ENCODE data around the gene ADGRG6.

DNA sequence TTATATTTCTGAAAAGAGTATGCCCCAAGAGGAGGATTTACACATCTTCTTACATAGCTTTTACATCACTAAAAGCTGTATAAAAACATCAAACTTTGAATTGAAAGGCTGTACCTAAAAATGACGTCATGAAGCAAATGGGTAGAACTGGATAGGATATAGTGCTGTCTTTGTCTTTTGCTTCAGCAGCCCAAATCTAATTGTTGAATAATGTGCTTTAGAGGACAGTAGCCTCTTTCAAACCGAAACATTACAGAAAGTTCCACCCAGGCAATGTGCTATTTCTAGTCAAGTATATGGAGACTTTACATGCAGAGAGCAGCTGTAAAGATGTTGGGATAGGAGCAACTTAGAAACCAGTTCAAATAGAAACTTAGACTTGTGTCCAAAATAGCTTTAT is 51.9 kb downstream of the ADGRG6 start:
- TF ChIP-seq CTCF (tag by site-specific recombination; IDR thresholded peaks at IDR 0.05) (no peak), ZNF23 (tag by site-specific recombination; IDR thresholded peaks at IDR 0.05; ENCODE audit: borderline replicate concordance) (no peak), ZNF416 (tag by site-specific recombination; IDR thresholded peaks at IDR 0.05) (no peak), TCF7L2 (IDR thresholded peaks at IDR 0.05; ENCODE audit: borderline replicate concordance, low read depth, low read length) (no peak), ZBTB7A (tag by site-specific recombination; IDR thresholded peaks at IDR 0.05; ENCODE audit: low read depth) (no peak), ZNF121 (tag by site-specific recombination; IDR thresholded peaks at IDR 0.05) (no peak), ZNF138 (tag by site-specific recombination; IDR thresholded peaks at IDR 0.05; ENCODE audit: borderline replicate concordance) (no peak), ZNF76 (tag by site-specific recombination; IDR thresholded peaks at IDR 0.05; ENCODE audit: borderline replicate concordance, low read depth) (no peak), ZNF521 (tag by site-specific recombination; IDR thresholded peaks at IDR 0.05) (no peak), KLF10 (tag by site-specific recombination; IDR thresholded peaks at IDR 0.05) (no peak), HOXA7 (CRISPR knock-in tag; IDR thresholded peaks at IDR 0.05; ENCODE audit: borderline replicate concordance) (no peak)
- TF ChIP-seq, protein P1, sequence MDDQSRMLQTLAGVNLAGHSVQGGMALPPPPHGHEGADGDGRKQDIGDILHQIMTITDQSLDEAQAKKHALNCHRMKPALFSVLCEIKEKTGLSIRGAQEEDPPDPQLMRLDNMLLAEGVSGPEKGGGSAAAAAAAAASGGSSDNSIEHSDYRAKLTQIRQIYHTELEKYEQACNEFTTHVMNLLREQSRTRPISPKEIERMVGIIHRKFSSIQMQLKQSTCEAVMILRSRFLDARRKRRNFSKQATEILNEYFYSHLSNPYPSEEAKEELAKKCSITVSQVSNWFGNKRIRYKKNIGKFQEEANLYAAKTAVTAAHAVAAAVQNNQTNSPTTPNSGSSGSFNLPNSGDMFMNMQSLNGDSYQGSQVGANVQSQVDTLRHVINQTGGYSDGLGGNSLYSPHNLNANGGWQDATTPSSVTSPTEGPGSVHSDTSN (CRISPR knock-in tag; IDR thresholded peaks at IDR 0.05): no peak
